Heart right ventricle (tissue), 16 donors: Measurements from ENCODE around the gene SMIM24. TPM values are rescaled to one million over a fixed set of nuclear protein-coding genes. Genes with fewer than 3 reads are reported as not detected.
"Not testable (repeated sequence)": the region's sequence is repeated elsewhere in the genome, so short reads cannot be mapped to it uniquely, and the experiment has no call there.

Experiments used
- ATAC-seq, 8 donors: fragments of 200-7000 bp; cut with Tn5 transposase; one replicate each; pipeline ENCODE4 v1.9.1; 2020; ENCODE audit warnings: mild to moderate bottlenecking in 8 of 8, moderate library complexity in 8 of 8, moderate number of reproducible peaks in 1 of 8
- DNase-seq, 2 donors: peaks; one replicate each; pipeline ENCODE4 v3.0.0-alpha.2; 2020
- H3K27ac ChIP-seq, 10 donors: fragments of 200-600 bp; sonication (generic) in 2 of 10; one replicate each; pipeline versions ENCODE4 v1.5.0 to v1.8.0; 2020 to 2022; ENCODE audit warnings: mild to moderate bottlenecking in 3 of 10
- H3K27me3 ChIP-seq, 7 donors: fragments of 200-600 bp; one replicate each; pipeline ENCODE4 v1.8.0; 2021 to 2022; ENCODE audit warnings: mild to moderate bottlenecking in 2 of 7
- H3K36me3 ChIP-seq, 9 donors: fragments of 200-600 bp; sonication (generic) in 1 of 9; one replicate each; pipeline versions ENCODE4 v1.5.0 to v1.8.0; 2020 to 2022; ENCODE audit warnings: mild to moderate bottlenecking in 2 of 9
- H3K4me1 ChIP-seq, 9 donors: fragments of 200-600 bp; sonication (generic) in 1 of 9; one replicate each; pipeline versions ENCODE4 v1.5.0 to v1.8.0; 2020 to 2022; ENCODE audit warnings: mild to moderate bottlenecking in 4 of 9
- H3K4me3 ChIP-seq, 10 donors: fragments of 200-600 bp; sonication (generic) in 2 of 10; one replicate each; pipeline versions ENCODE4 v1.5.0 to v1.8.0; 2020 to 2022; ENCODE audit warnings: mild to moderate bottlenecking in 7 of 10, moderate library complexity in 2 of 10
- H3K9me3 ChIP-seq, 11 donors: fragments of 200-600 bp in 10 of 11; sonication (generic) in 2 of 11; one replicate each; pipeline versions ENCODE4 v1.5.0 to v1.8.0; 2013 to 2022; ENCODE audit warnings: mild to moderate bottlenecking in 2 of 11, control low read depth in 1 of 11, moderate library complexity in 1 of 11
- CTCF ChIP-seq, 9 donors: fragments of 200-600 bp; sonication (generic) in 2 of 9; IDR thresholded peaks; one replicate each; pipeline versions ENCODE4 v1.5.0 to v1.8.0; 2021 to 2022; ENCODE audit warnings: antibody characterized with exemption in 9 of 9, mild to moderate bottlenecking in 5 of 9, moderate library complexity in 1 of 9
- WGBS, 2 donors: extraction: QIAGEN DNeasy Blood & Tissue Kit; methylation state at CpG; one replicate each; pipeline ENCODE4 v1.1.7; 2013; ENCODE audit warnings: inconsistent platforms in 1 of 2; 5-methylcytosine and 5-hydroxymethylcytosine counted together
- intact Hi-C, 10 donors: fragments of 100-400 bp; cut with DNase I; formaldehyde crosslinking; loops; one replicate each; pipeline versions ENCODE4 v1.11.1 to v1.14.2; 2022
- polyA plus RNA-seq, 2 donors: library from polyadenylated mRNA; stranded (reverse); fragments of 200-250 nt; gene quantifications; one replicate each; pipeline ENCODE4 v1.2.3, GENCODE V29; 2013
- total RNA-seq, 10 donors: library from RNA; stranded (reverse); fragmentation: NEBNext Ultra II Directional in 3 of 10; extraction: Animal tissue kit (Norgen Biotek cat#: 25700) in 3 of 10; gene quantifications; one replicate each; pipeline versions ENCODE4 v1.2.1 to v1.2.4, GENCODE V29; 2021 to 2023
- donor health status: Arrhythmogenic right ventricular cardiomyopathy.
- donor health status: ischemic (EF 13 %, LVEDD 7.1; RV severe dilation, severe dysfunction).
- donor health status: healthy with polysubstance abuse.
- donor health status: DM: no; HTN: yes; CAD: no.
- donor health status: DM: no; HTN: no; CAD: no.
- donor health status: ischemic (EF 25% LVEDD 6.9; RV normal size, moderate dysfunction).
- donor health status: ischemic (EF 25% LVEDD 5.7; RV mildly dilated, moderate dysfunction).
- donor health status: healthy.
- donor health status: DM: yes; HTN: yes; CAD: no.
- donor health status: Ischemic cardiomyopathy.
- donor health status: ischemic (EF 35%, LVEDD 5.7; RV mildly dilated, moderate dysfunction).
- donor health status: nonischemic (EF 11% LVEDD 7.7; RV severe dilation, severe dysfunction).
- donor health status: DM: yes; HTN: yes; CAD: no.
- donor health status: PGD.
- donor health status: ischemic (EF 29% LVEDD 5.4; RV normal size, mild dysfunction).
- donor health status: nonischemic (EF 23%, LVEDD 6.1; RV moderate dilation, normal function).

SMIM24 gene
- total and polyA plus RNA-seq, 12 donors = not detected

DNA sequence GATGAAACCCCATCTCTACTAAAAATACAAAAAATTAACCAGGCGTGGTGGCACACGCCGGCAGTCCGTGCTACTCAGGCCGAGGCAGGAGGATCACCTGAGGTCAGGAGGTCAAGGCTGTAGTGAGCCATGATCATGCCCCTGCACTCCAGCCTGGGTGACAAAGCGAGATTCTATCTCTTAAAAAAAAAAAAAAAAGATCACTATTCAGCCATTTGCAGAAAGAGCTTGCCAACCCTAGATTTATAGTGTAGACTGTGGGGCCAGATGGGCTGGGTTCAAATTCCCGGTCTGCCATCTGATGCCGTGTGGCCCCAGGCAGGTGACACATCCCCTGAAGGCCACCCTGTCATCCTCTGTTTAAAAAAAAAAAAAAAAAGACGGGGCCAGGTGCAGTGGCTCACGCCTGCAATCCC, 28.9 kb downstream of the SMIM24 start:
- Histone ChIP-seq H3K4me3 (no peak overlapping the region), H3K27ac (peak overlapping the region; percentile 28 to 87 (median 82)), H3K4me1 (peaks cover 0 to 15% (median 12%) of the 10 kb centered on the region in 9 donors), H3K9me3 (no peaks in the 10 kb centered on the region), H3K36me3 (peaks cover 4 to 94% (median 58%) of the 10 kb centered on the region in 9 donors), H3K27me3 (no peaks in the 10 kb centered on the region)
- ATAC-seq (peak in 1 of 8 donors; percentile 3), DNase-seq (no peak)
- TF ChIP-seq CTCF (IDR thresholded peaks at IDR 0.05) = no peak
- 80 to 81% methylated on average over 10 of the region's 10 CpGs for WGBS, 2 donors
- intact Hi-C loops = no loop called here

- ATAC-seq (peak; percentile 39 to 94 (median 90)), DNase-seq (peak in 1 of 2 donors; percentile 71)
- 12 to 15% methylated on average over 12 of the region's 12 CpGs for WGBS, 2 donors
- peaks cover 4 to 94% (median 55%) of the 10 kb centered on the region in 9 donors for H3K36me3 ChIP-seq
- no peak for TF ChIP-seq CTCF (IDR thresholded peaks at IDR 0.05)
- intact Hi-C loops = no loop called here
- H3K27me3 ChIP-seq = no peaks in the 10 kb centered on the region
- no peak overlapping the region for H3K4me3 ChIP-seq
- no peaks in the 10 kb centered on the region for H3K9me3 ChIP-seq
- H3K4me1 ChIP-seq = peaks cover 4 to 18% (median 15%) of the 10 kb centered on the region in 9 donors
- H3K27ac ChIP-seq = peak overlapping the region; percentile 28 to 87 (median 82)
Measured at GRCh38 chr19:3450796-3451411, 29.4 kb downstream of the SMIM24 start.

DNA sequence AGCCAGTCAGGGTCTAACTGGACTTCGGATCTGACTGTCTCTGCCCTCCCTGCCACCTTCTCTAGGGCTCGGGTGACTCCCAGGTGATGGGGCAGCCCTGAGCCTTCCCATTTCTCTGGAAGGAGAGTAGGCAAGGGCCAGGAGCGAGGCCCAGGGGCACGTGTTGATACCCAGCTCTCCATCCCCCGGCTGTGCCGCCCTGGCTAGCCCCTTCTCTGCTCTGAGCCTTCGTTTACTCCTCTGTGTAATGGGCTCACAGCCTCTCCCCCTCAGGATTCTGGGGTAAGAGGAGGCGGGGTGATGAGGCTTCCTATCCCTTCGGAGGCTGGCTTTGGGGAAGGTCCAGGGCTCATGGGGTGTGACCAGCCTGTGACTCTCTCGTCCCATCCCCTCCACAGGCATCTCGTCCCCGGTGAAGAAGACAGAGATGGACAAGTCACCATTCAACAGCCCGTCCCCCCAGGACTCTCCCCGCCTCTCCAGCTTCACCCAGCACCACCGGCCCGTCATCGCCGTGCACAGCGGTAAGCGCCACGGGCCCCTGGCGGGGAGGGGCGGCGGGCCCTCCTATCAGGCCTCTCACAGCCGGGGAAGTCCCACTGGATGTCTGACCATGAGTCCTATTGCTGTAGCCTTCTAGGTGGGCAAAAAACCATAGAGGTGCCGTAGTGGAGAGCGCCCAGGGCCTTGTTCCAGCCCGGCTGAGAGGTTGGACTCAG, 31.6 kb downstream of the SMIM24 start:
- no peak for DNase-seq
- Histone ChIP-seq H3K36me3 (peaks cover 0 to 89% (median 34%) of the 10 kb centered on the region in 9 donors), H3K27ac (peak overlapping the region in 3 of 10 donors; percentile 2 to 35 (median 19)), H3K9me3 (no peaks in the 10 kb centered on the region), H3K4me3 (no peak overlapping the region), H3K27me3 (no peaks in the 10 kb centered on the region), H3K4me1 (peaks cover 14 to 40% (median 34%) of the 10 kb centered on the region in 9 donors)
- ATAC-seq = no peak
- TF ChIP-seq CTCF (IDR thresholded peaks at IDR 0.05) = no peak
- 92 to 95% methylated on average over 28 of the region's 28 CpGs for WGBS, 2 donors
- intact Hi-C loops = no loop called here

DNA sequence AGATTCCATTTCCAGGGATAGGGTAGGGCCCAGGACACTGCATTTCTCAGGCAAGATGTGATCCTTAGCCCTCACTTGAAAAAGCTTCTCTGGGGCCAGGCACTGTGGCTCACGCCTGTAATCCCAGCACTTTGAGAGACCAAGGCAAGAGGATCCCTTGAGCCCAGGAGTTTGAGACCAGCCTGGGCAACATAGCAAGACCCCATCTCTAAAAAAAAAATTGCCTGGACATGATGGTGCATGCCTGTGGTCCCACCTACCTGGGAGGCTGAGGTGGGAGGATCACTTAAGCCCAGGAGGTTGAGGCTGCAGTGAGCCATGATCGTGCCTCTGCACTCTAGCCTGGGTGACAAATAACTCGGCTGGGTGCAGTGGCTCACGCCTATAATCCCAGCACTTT, 33.7 kb downstream of the SMIM24 start:
- H3K9me3 ChIP-seq, H3K27me3 ChIP-seq, intact Hi-C loops, ATAC-seq, DNase-seq, H3K4me3 ChIP-seq: not testable (repeated sequence)
- Histone ChIP-seq H3K27ac (peak overlapping the region in 3 of 10 donors; percentile 35 to 82 (median 46)), H3K4me1 (peaks cover 15 to 55% (median 37%) of the 10 kb centered on the region in 9 donors), H3K36me3 (peaks cover 0 to 88% (median 15%) of the 10 kb centered on the region in 9 donors)
- 95% methylated on average over 4 of the region's 4 CpGs for WGBS, 2 donors
